Activated CD4-positive, alpha-beta T cell treated with anti-CD3 and anti-CD28 coated beads for 24 hours (primary cell): Measurements from ENCODE around the gene UBXN10.

Experiments
- DNase-seq, 2 donors: peaks; one replicate each; pipeline ENCODE4 v3.0.0-alpha.2; 2020; ENCODE audit warnings: low read depth in 2 of 2

UBXN10 gene

DNA sequence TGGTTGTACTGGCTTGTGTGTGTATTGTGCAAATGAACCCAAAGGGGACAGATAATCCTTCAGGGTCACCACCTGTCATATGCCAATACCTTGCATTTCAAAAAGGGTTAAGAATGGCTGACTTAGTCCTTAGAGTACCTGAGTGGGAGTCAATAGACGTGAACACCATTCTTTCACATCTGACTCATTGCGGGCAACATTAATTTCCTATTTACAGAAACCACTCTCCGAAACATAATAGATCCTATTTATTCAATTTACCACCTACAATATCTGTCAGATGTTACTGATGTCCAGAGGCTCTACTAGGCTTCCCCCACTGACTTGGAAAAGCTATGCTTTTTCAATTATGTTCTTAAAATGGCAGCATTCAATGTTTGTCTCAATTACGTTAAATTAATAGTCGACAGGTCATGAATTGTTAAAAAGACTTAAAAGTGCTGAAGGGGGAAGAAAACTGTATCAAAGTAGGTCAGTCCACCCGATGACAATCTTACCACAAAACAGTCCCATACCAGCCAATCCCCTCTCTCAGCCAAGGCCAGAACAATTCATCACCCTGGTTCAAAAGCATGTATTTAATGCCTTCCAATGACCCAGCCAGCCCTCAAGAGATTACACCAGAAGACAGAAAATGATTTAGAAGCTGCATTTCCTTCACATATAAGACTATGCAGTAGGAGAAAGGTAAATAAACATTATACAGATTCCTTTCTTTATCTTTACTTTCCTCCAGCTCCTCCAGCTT lies 49.1 kb downstream of the UBXN10 start:
- no peak for DNase-seq

DNA sequence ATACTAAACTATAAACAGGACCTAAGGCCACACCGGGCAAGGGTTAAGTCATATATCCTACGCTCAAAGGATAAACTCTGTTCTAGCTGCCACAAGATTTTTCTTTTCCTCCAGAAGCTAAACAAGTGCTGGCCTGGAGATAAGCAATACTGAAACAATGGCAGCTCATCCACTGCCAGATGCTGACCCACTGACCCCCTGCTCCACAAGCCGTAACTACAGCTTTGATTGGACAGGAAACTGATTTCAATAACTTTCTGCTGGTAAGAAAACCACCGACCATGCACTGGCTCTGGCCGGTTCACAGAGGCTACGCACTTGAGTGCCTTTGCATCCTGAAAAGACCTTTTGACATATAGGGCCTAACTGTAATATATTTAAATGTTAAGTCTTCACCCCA lies 51.8 kb downstream of the UBXN10 start:
- DNase-seq: no peak

DNA sequence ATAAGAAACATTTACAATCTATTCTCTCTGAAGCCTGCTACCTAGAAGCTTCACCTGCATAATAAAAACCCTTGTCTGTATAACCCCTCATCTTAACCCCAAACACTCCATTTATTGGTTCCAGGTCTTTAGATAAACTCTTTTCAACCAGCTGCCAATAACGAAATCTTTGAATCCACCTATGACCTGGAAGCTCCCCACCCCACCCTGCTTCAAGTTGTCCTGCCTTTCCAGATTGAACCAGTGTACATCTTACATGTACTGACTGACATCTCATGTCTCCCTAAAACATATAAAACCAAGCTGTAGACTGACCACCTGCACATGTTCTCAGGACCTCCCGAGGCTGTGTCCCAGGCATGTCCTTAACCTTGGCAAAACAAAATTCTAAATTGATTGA lies 54.1 kb downstream of the UBXN10 start:
- DNase-seq: no peak

DNA sequence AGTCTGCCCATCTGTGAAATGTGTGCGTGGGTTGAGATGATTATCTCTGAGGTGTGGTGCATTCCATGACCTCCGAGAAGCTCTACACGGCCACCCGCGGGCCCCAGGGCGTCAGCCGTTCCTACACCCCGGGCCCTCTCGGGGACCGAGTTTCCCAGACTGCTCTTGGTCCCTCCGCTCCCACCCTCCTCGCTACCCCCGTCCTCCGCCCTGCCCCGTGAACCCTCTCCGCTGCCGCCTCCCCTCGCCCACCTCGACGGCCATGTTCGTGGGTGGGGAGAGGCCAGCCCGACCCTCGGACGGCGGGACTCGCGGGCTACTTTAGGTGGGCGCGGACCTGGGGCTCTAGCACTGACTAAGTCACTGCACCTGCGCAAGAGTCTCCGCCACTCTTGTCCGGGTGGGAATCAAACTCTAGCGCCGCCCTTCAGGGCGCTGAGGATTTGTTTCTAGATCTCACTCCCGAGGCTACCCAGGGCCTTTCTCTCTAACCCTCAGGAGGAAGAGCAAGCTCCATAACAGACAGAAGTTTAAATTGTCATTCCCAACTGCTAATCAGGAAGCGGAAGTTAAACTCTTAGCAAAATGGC lies 57.1 kb downstream of the UBXN10 start:
- no peak for DNase-seq
